H9 (cell line): ENCODE data around the gene FAXC. TPM values are rescaled to one million over a fixed set of nuclear protein-coding genes. Genes with fewer than 3 reads are reported as not detected.

ENCODE experiments used
- DNase-seq: peaks from one replicate; pipeline ENCODE4 v3.0.0-alpha.2; 2017
- H2AFZ ChIP-seq: one replicate; pipeline ENCODE4 v1.6.1; 2013; ENCODE audit warnings: mild to moderate bottlenecking, low read length, control low read depth, moderate library complexity
- H2AK5ac ChIP-seq: 2 replicates; pipeline ENCODE4 v1.6.1; 2013; ENCODE audit warnings: low read length, control low read depth, mixed read lengths; ENCODE audit not compliant: insufficient read length
- H2BK120ac ChIP-seq: one replicate; pipeline ENCODE4 v1.6.1; 2013; ENCODE audit warnings: low read depth, mild to moderate bottlenecking, low read length, control low read depth, inconsistent platforms; ENCODE audit not compliant: poor library complexity, severe bottlenecking
- H2BK12ac ChIP-seq: 2 replicates; pipeline ENCODE4 v1.6.1; 2013; ENCODE audit warnings: low read length, control low read depth, mixed read lengths, low read depth; ENCODE audit not compliant: insufficient read length
- H2BK15ac ChIP-seq: 2 replicates; pipeline ENCODE4 v1.6.1; 2013; ENCODE audit warnings: low read depth, low read length, control low read depth
- H2BK20ac ChIP-seq: one replicate; pipeline ENCODE4 v1.6.1; 2013; ENCODE audit warnings: low read depth, mild to moderate bottlenecking, low read length, control low read depth, inconsistent platforms; ENCODE audit not compliant: poor library complexity, severe bottlenecking
- H2BK5ac ChIP-seq: 2 replicates; pipeline ENCODE4 v1.6.1; 2013; ENCODE audit warnings: low read length, control low read depth, mixed read lengths; ENCODE audit not compliant: insufficient read length
- H3K14ac ChIP-seq: 2 replicates; pipeline ENCODE4 v1.6.1; 2013; ENCODE audit warnings: low read length, control low read depth; ENCODE audit not compliant: insufficient read depth
- H3K18ac ChIP-seq: 2 replicates; pipeline ENCODE4 v1.6.1; 2013; ENCODE audit warnings: low read depth, mild to moderate bottlenecking, mixed read lengths, low read length, control low read depth; ENCODE audit not compliant: insufficient read length
- H3K23ac ChIP-seq: 2 replicates; pipeline ENCODE4 v1.6.1; 2013; ENCODE audit warnings: low read length, control low read depth, mixed read lengths, low read depth; ENCODE audit not compliant: insufficient read length
- H3K23me2 ChIP-seq: 2 replicates; pipeline ENCODE4 v1.6.1; 2013; ENCODE audit warnings: low read depth, mild to moderate bottlenecking, mixed read lengths, low read length, control low read depth; ENCODE audit not compliant: insufficient read length, poor library complexity, severe bottlenecking
- H3K27ac ChIP-seq: 2 replicates; pipeline ENCODE4 v1.5.1; 2013; ENCODE audit warnings: low read length, control low read depth, mixed read lengths, low read depth; ENCODE audit not compliant: insufficient read length
- H3K27me3 ChIP-seq: 2 replicates; pipeline ENCODE4 v1.6.1; 2013; ENCODE audit warnings: low read length, control low read depth, inconsistent platforms; ENCODE audit not compliant: insufficient read depth
- H3K4ac ChIP-seq: 2 replicates; pipeline ENCODE4 v1.6.1; 2013; ENCODE audit warnings: low read depth, mild to moderate bottlenecking, control low read depth, inconsistent platforms, low read length, moderate library complexity
- H3K4me1 ChIP-seq: 2 replicates; pipeline ENCODE4 v1.6.1; 2013; ENCODE audit warnings: low read length, control low read depth, inconsistent platforms; ENCODE audit not compliant: insufficient read depth
- H3K4me2 ChIP-seq: 2 replicates; pipeline ENCODE4 v1.6.1; 2013; ENCODE audit warnings: low read length, control low read depth, mixed read lengths; ENCODE audit not compliant: insufficient read length, insufficient read depth
- H3K56ac ChIP-seq: 2 replicates; pipeline ENCODE4 v1.6.1; 2013; ENCODE audit warnings: low read depth, mild to moderate bottlenecking, mixed read lengths, low read length, control low read depth; ENCODE audit not compliant: insufficient read length
- H3K79me1 ChIP-seq: 2 replicates; pipeline ENCODE4 v1.6.1; 2013; ENCODE audit warnings: low read depth, mild to moderate bottlenecking, moderate library complexity, low read length, control low read depth, inconsistent platforms; ENCODE audit not compliant: insufficient read depth, poor library complexity, severe bottlenecking
- H3K79me2 ChIP-seq: 2 replicates; pipeline ENCODE4 v1.6.1; 2013; ENCODE audit warnings: low read length, control low read depth, inconsistent platforms; ENCODE audit not compliant: insufficient read depth
- H3K9ac ChIP-seq: 2 replicates; pipeline ENCODE4 v1.6.1; 2013; ENCODE audit warnings: low read length, control low read depth, mixed read lengths; ENCODE audit not compliant: insufficient read length; ENCODE audit errors: extremely low read depth
- H3K9me3 ChIP-seq: one replicate; pipeline ENCODE4 v1.6.1; 2013; ENCODE audit warnings: low read depth, low read length, inconsistent platforms; ENCODE audit not compliant: control insufficient read depth
- H3T11ph ChIP-seq: one replicate; pipeline ENCODE4 v1.6.1; 2013; ENCODE audit warnings: mild to moderate bottlenecking, low read length, control low read depth, inconsistent platforms
- H4K20me1 ChIP-seq: one replicate; pipeline ENCODE4 v1.6.1; 2013; ENCODE audit not compliant: control insufficient read depth, insufficient read length, insufficient read depth
- H4K5ac ChIP-seq: 2 replicates; pipeline ENCODE4 v1.6.1; 2013; ENCODE audit warnings: low read depth, mild to moderate bottlenecking, mixed read lengths, low read length, control low read depth; ENCODE audit not compliant: insufficient read length
- H4K8ac ChIP-seq: replicated peaks from 2 replicates; pipeline ENCODE4 v1.6.1; 2013; ENCODE audit warnings: low read length, control low read depth, mixed read lengths, low read depth; ENCODE audit not compliant: insufficient read length
- H4K91ac ChIP-seq: 2 replicates; pipeline ENCODE4 v1.6.1; 2013; ENCODE audit warnings: low read depth, mild to moderate bottlenecking, moderate library complexity, mixed read lengths, low read length, control low read depth; ENCODE audit not compliant: insufficient read length
- H3K27ac Mint-ChIP-seq, 3 experiments: 2 replicates in 2 of 3; 3 replicates in 1 of 3; pipeline ENCODE4 v1.8.0; 2020 to 2021; ENCODE audit warnings: mixed read lengths in 3 of 3, mild to moderate bottlenecking in 1 of 3, moderate library complexity in 1 of 3
- H3K27me3 Mint-ChIP-seq: 2 replicates; pipeline ENCODE4 v1.8.0; 2021; ENCODE audit warnings: low read depth, mild to moderate bottlenecking, moderate library complexity, mixed read lengths
- H3K36me3 Mint-ChIP-seq, 3 experiments: 2 replicates in 2 of 3; 3 replicates in 1 of 3; pipeline ENCODE4 v1.8.0; 2020 to 2021; ENCODE audit warnings: low read depth in 3 of 3, mixed read lengths in 3 of 3; ENCODE audit not compliant: insufficient read depth in 1 of 3
- H3K4me1 Mint-ChIP-seq, 2 experiments: 2 replicates each; pipeline ENCODE4 v1.8.0; 2020; ENCODE audit warnings: mixed read lengths in 2 of 2
- H3K4me3 Mint-ChIP-seq, 2 experiments: 2 replicates in 1 of 2; 3 replicates in 1 of 2; pipeline ENCODE4 v1.8.0; 2020 to 2021; ENCODE audit warnings: mild to moderate bottlenecking in 2 of 2, mixed read lengths in 2 of 2, moderate library complexity in 1 of 2
- H3K9me3 Mint-ChIP-seq, 2 experiments: 2 replicates in 1 of 2; 3 replicates in 1 of 2; pipeline ENCODE4 v1.8.0; 2020; ENCODE audit warnings: mild to moderate bottlenecking in 2 of 2, mixed read lengths in 2 of 2, moderate library complexity in 1 of 2
- WGBS: extraction: QIAGEN DNeasy Blood & Tissue Kit; methylation state at CpG from one replicate; pipeline ENCODE4 v1.1.7; 2013; ENCODE audit warnings: missing lambda C conversion rate, low lambda C conversion rate, mixed read lengths; ENCODE audit not compliant: insufficient read length; ENCODE audit errors: extremely low coverage; 5-methylcytosine and 5-hydroxymethylcytosine counted together
- total RNA-seq: library from RNA; stranded (reverse); gene quantifications from 2 replicates; pipeline ENCODE4 v1.2.1, GENCODE V29; 2021
- TF ChIP-seq, protein P1 (sequence below): fragments of 200-600 bp; sonication (generic); conservative IDR thresholded peaks from 3 replicates; pipeline ENCODE4 v1.8.0; 2021; ENCODE audit warnings: antibody characterized with exemption, mild to moderate bottlenecking

FAXC gene
- total RNA-seq, 1 experiment from 2014 or later: 17.2 TPM

DNA sequence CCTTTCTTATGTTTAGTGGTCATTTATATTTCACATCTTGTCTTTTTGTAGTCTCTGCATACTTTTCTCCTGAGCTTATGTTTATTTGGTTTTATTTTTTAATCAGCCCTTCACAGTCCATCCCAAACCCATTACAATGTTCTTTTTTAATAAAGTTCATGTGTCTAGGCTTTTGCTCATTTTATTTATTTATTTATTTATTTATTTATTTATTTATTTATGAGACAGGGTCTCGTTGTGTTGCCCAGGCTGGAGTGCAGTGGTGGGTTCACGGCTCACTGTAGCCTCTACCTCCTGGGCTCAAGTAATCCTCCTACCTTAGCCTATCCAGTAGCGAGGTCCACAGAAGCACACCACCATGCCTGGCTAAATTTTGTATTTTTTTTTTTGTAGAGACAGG, 41.4 kb upstream of the FAXC start:
- no peak for DNase-seq
- H2BK15ac ChIP-seq: no peak overlapping the region
- no peak overlapping the region for H3K14ac ChIP-seq
- TF ChIP-seq, protein P1, sequence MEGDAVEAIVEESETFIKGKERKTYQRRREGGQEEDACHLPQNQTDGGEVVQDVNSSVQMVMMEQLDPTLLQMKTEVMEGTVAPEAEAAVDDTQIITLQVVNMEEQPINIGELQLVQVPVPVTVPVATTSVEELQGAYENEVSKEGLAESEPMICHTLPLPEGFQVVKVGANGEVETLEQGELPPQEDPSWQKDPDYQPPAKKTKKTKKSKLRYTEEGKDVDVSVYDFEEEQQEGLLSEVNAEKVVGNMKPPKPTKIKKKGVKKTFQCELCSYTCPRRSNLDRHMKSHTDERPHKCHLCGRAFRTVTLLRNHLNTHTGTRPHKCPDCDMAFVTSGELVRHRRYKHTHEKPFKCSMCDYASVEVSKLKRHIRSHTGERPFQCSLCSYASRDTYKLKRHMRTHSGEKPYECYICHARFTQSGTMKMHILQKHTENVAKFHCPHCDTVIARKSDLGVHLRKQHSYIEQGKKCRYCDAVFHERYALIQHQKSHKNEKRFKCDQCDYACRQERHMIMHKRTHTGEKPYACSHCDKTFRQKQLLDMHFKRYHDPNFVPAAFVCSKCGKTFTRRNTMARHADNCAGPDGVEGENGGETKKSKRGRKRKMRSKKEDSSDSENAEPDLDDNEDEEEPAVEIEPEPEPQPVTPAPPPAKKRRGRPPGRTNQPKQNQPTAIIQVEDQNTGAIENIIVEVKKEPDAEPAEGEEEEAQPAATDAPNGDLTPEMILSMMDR: no peak
- no peaks in the 10 kb centered on the region for H3K23me2 ChIP-seq
- no peak overlapping the region for H2BK20ac ChIP-seq
- H3K4ac ChIP-seq: no peak overlapping the region
- H3K79me2 ChIP-seq: no peaks in the 10 kb centered on the region
- H3T11ph ChIP-seq: no peak overlapping the region
- Mint-ChIP-seq H3K36me3 (no peaks in the 10 kb centered on the region), H3K9me3 (no peaks in the 10 kb centered on the region), H3K27ac (no peak overlapping the region), H3K4me1 (peaks cover 0 to 5% of the 10 kb centered on the region in 2 experiments), H3K4me3 (no peak overlapping the region), H3K27me3 (peaks cover 2% of the 10 kb centered on the region)
- no peak overlapping the region for H2BK5ac ChIP-seq
- H2AFZ ChIP-seq: no peak overlapping the region
- H3K9ac ChIP-seq: no peak overlapping the region
- no peak overlapping the region for H2BK12ac ChIP-seq
- H3K9me3 ChIP-seq: no peaks in the 10 kb centered on the region
- no peaks in the 10 kb centered on the region for H4K20me1 ChIP-seq
- no peak overlapping the region for H2BK120ac ChIP-seq
- H3K56ac ChIP-seq: no peak overlapping the region
- H4K91ac ChIP-seq: no peak overlapping the region
- H3K27me3 ChIP-seq: no peaks in the 10 kb centered on the region
- no peak overlapping the region for H4K5ac ChIP-seq
- no CpG with 5 or more reads among the region's 3 CpGs for WGBS
- no peaks in the 10 kb centered on the region for H3K79me1 ChIP-seq
- H3K27ac ChIP-seq: no peak overlapping the region
- no peak overlapping the region for H2AK5ac ChIP-seq
- H4K8ac ChIP-seq: no peak overlapping the region
- H3K18ac ChIP-seq: no peak overlapping the region
- no peaks in the 10 kb centered on the region for H3K4me1 ChIP-seq
- H3K23ac ChIP-seq: no peak overlapping the region
- no peak overlapping the region for H3K4me2 ChIP-seq
